ENCODE results near the gene MED28. TPM values are rescaled to one million over a fixed set of nuclear protein-coding genes. Genes with fewer than 3 reads are reported as not detected.
A peak's percentile ranks its signal among the peaks of the same experiment; 100 is the strongest.
"Not testable (repeated sequence)": the region's sequence is repeated elsewhere in the genome, so short reads cannot be mapped to it uniquely, and the experiment has no call there.

The MED28 gene
- total and polyA plus RNA-seq, 7 experiments from 2014 or later: 42.1 to 82.1 (median 54.3) TPM

DNA sequence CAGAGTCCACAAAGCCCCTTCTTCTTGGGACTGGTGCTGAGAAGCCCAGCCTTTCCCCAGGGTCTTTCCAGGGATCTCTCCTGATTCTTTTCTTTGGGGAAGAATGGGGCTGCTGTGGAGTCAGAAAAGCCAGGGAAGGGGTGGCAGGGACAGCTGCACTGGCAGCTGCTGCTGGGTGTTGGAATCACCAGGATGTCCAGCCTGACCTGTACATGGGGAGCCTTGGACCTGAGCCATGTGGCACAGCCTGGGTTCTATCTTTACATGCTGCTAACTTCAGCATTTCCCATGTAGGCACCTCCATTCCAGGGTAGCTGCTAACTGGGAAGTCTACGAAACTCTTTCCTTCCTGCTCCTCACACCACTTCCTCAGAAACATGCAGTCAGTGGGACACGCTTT is 36.0 kb downstream of the MED28 start:
- H3K27me3 Mint-ChIP-seq: no peaks in the 10 kb centered on the region
- H3K9me3 Mint-ChIP-seq: peaks cover 0 to 5% (median 0%) of the 10 kb centered on the region in 11 donors
- peaks cover 0 to 19% of the 10 kb centered on the region in 2 donors for H3K4me1 ChIP-seq (ENCODE audit: control insufficient read depth in 2 of 2, insufficient read depth in 2 of 2, low read length in 2 of 2)
- H3K27ac ChIP-seq (ENCODE audit: low read depth, low read length): no peak overlapping the region
- H3K9me3 ChIP-seq (ENCODE audit: control insufficient read depth in 2 of 3, low read length in 3 of 3): no peaks in the 10 kb centered on the region
- no peaks in the 10 kb centered on the region for H3K27me3 ChIP-seq (ENCODE audit: control insufficient read depth in 2 of 2, insufficient read depth in 2 of 2, low read length in 2 of 2)
- ATAC-seq (no peak), DNase-seq (no peak)
- ChIA-PET POLR2A (no interaction called here), CTCF (no interaction called here)
- no peaks in the 10 kb centered on the region for H3K36me3 ChIP-seq (ENCODE audit: control insufficient read depth in 2 of 3, insufficient read depth in 3 of 3, low read length in 3 of 3)
- no peak overlapping the region for H3K4me3 ChIP-seq (ENCODE audit: low read length)
- H3K4me1 Mint-ChIP-seq: peaks cover 7 to 36% (median 23%) of the 10 kb centered on the region in 7 donors
- peak overlapping the region in 3 of 9 donors; percentile 10 to 63 (median 45) for H3K27ac Mint-ChIP-seq
- peaks cover 0 to 4% (median 0%) of the 10 kb centered on the region in 5 donors for H3K36me3 Mint-ChIP-seq
- peak overlapping the region in 3 of 10 donors; percentile 9 to 51 (median 46) for H3K4me3 Mint-ChIP-seq
- intact Hi-C loops (cut with micrococcal nuclease): loop anchor here in 1 of 2 donors (5.0 kb wide), 1 partner anchor 38 kb away; the partner anchor contains the start of gene MED28

DNA sequence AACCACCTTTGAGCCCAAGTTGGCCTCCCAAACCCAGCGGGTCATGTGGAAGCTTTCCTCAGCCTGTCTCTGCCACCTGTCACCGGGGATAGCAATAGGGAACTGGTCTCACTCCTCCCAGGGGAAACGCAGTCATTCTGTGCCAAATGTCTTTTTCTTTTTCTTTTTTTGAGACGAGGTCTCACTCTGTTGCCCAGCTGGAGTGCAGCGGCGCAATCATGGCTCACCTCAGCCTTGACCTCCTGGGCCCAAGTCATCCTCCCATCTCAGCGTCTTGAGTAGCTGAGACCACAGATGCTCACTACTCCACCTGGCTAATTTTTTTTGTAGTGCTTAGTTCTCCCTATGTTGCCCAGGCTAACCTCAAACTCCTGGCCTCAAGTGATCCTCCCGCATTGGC is 40.3 kb downstream of the MED28 start:
- Mint-ChIP-seq H3K27me3 (peaks cover 0 to 5% (median 0%) of the 10 kb centered on the region in 5 donors), H3K9me3 (peaks cover 0 to 2% (median 0%) of the 10 kb centered on the region in 11 donors), H3K4me1 (peaks cover 7 to 29% (median 19%) of the 10 kb centered on the region in 7 donors), H3K4me3 (no peak overlapping the region), H3K27ac (no peak overlapping the region), H3K36me3 (peaks cover 0 to 2% (median 0%) of the 10 kb centered on the region in 5 donors)
- intact Hi-C loops (cut with micrococcal nuclease): loop anchor here in 1 of 2 donors (5.0 kb wide), 1 partner anchor 42 kb away; the partner anchor contains the start of gene MED28
- H3K9me3 ChIP-seq (ENCODE audit: control insufficient read depth in 2 of 3, low read length in 3 of 3): no peaks in the 10 kb centered on the region
- no peaks in the 10 kb centered on the region for H3K36me3 ChIP-seq (ENCODE audit: control insufficient read depth in 2 of 3, insufficient read depth in 3 of 3, low read length in 3 of 3)
- no peak overlapping the region for H3K4me3 ChIP-seq (ENCODE audit: low read length)
- ATAC-seq: no peak
- POLR2A ChIA-PET: no interaction called here
- H3K27ac ChIP-seq (ENCODE audit: low read depth, low read length): no peak overlapping the region
- no peaks in the 10 kb centered on the region for H3K27me3 ChIP-seq (ENCODE audit: control insufficient read depth in 2 of 2, insufficient read depth in 2 of 2, low read length in 2 of 2)
- peaks cover 0 to 18% of the 10 kb centered on the region in 2 donors for H3K4me1 ChIP-seq (ENCODE audit: control insufficient read depth in 2 of 2, insufficient read depth in 2 of 2, low read length in 2 of 2)
- CTCF ChIA-PET: no interaction called here
- no peak for DNase-seq

DNA sequence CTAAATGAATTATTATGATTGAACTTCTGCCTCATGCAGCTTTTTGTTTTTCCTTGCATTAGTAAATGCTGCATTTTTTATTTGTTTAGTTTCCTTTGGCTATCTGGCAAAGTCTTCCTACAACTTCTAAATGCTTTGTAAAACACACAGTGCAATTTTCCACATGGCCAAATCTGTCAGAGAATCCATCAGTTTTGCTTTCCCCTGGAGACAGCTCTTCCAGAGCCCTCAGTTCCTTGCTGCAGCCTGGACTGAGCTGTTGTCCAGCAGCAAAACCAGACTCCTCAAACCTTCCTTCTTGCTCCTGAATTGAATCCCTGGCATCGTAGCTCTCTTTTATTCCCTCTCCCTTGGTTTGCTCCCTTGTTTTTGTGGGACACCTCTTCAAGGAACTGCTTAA is 42.6 kb downstream of the MED28 start:
- peaks cover 0 to 8% (median 0%) of the 10 kb centered on the region in 7 donors for H3K4me1 Mint-ChIP-seq
- CTCF ChIA-PET: no interaction called here
- no peak overlapping the region for H3K4me3 ChIP-seq (ENCODE audit: low read length)
- no peak overlapping the region for H3K27ac ChIP-seq (ENCODE audit: low read depth, low read length)
- H3K4me3 Mint-ChIP-seq: no peak overlapping the region
- POLR2A ChIA-PET: no interaction called here
- no peaks in the 10 kb centered on the region for H3K9me3 ChIP-seq (ENCODE audit: control insufficient read depth in 2 of 3, low read length in 3 of 3)
- DNase-seq (no peak), ATAC-seq (no peak)
- H3K27ac Mint-ChIP-seq: no peak overlapping the region
- H3K36me3 Mint-ChIP-seq: no peaks in the 10 kb centered on the region
- H3K36me3 ChIP-seq (ENCODE audit: control insufficient read depth in 2 of 3, insufficient read depth in 3 of 3, low read length in 3 of 3): no peaks in the 10 kb centered on the region
- no peaks in the 10 kb centered on the region for H3K9me3 Mint-ChIP-seq
- peaks cover 0 to 8% (median 0%) of the 10 kb centered on the region in 5 donors for H3K27me3 Mint-ChIP-seq
- no peaks in the 10 kb centered on the region for H3K27me3 ChIP-seq (ENCODE audit: control insufficient read depth in 2 of 2, insufficient read depth in 2 of 2, low read length in 2 of 2)
- no peaks in the 10 kb centered on the region for H3K4me1 ChIP-seq (ENCODE audit: control insufficient read depth in 2 of 2, insufficient read depth in 2 of 2, low read length in 2 of 2)
- intact Hi-C loops (cut with micrococcal nuclease): no loop called here

- Mint-ChIP-seq H3K27ac (peak overlapping the region in 1 of 9 donors; percentile 36), H3K4me3 (no peak overlapping the region), H3K4me1 (peaks cover 0 to 8% (median 0%) of the 10 kb centered on the region in 7 donors), H3K27me3 (peaks cover 0 to 8% (median 0%) of the 10 kb centered on the region in 5 donors), H3K9me3 (no peaks in the 10 kb centered on the region), H3K36me3 (no peaks in the 10 kb centered on the region)
- no peaks in the 10 kb centered on the region for H3K9me3 ChIP-seq (ENCODE audit: control insufficient read depth in 2 of 3, low read length in 3 of 3)
- H3K36me3 ChIP-seq (ENCODE audit: control insufficient read depth in 2 of 3, insufficient read depth in 3 of 3, low read length in 3 of 3): no peaks in the 10 kb centered on the region
- intact Hi-C loops (cut with micrococcal nuclease): no loop called here
- H3K4me1 ChIP-seq (ENCODE audit: control insufficient read depth in 2 of 2, insufficient read depth in 2 of 2, low read length in 2 of 2): no peaks in the 10 kb centered on the region
- no peak overlapping the region for H3K27ac ChIP-seq (ENCODE audit: low read depth, low read length)
- CTCF ChIA-PET: no interaction called here
- no peaks in the 10 kb centered on the region for H3K27me3 ChIP-seq (ENCODE audit: control insufficient read depth in 2 of 2, insufficient read depth in 2 of 2, low read length in 2 of 2)
- DNase-seq (no peak), ATAC-seq (no peak)
- H3K4me3 ChIP-seq (ENCODE audit: low read length): no peak overlapping the region
- POLR2A ChIA-PET: no interaction called here
Measured at GRCh38 chr4:17657849-17658248, 43.4 kb downstream of the MED28 start.

DNA sequence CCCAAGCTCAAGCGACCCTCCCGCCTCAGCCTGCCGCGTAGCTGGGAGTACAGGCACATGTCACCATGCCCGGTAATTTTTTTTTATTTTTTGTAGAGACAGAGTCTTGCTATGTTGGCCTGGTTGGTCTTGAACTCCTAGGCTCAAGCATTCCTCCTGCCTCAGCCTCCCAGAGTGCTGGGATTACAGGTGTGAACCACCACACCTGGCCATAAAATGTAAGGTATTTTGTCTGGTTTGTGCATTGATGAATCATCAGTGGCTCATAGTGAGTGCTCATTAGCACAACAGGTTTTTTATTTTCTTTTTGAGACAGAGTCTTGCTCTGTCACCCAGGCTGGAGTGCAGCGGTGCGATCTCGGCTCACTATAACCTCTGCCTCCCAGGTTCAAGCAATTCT is 44.8 kb downstream of the MED28 start:
- POLR2A ChIA-PET; H3K4me1 Mint-ChIP-seq; H3K9me3 ChIP-seq (ENCODE audit: control insufficient read depth in 2 of 3, low read length in 3 of 3); CTCF ChIA-PET; H3K27me3 ChIP-seq (ENCODE audit: control insufficient read depth in 2 of 2, insufficient read depth in 2 of 2, low read length in 2 of 2); intact Hi-C loops (cut with micrococcal nuclease); H3K9me3 Mint-ChIP-seq; H3K36me3 Mint-ChIP-seq; ATAC-seq; H3K27ac Mint-ChIP-seq; H3K4me3 Mint-ChIP-seq; H3K27ac ChIP-seq (ENCODE audit: low read depth, low read length); H3K36me3 ChIP-seq (ENCODE audit: control insufficient read depth in 2 of 3, insufficient read depth in 3 of 3, low read length in 3 of 3); H3K4me3 ChIP-seq (ENCODE audit: low read length); H3K4me1 ChIP-seq (ENCODE audit: control insufficient read depth in 2 of 2, insufficient read depth in 2 of 2, low read length in 2 of 2); DNase-seq: not testable (repeated sequence)
- peaks cover 0 to 12% (median 3%) of the 10 kb centered on the region in 5 donors for H3K27me3 Mint-ChIP-seq

GRCh38 chr4:17662694-17663093 is 48.3 kb downstream of the MED28 start:
- CTCF ChIA-PET: no interaction called here
- peaks cover 2 to 21% (median 8%) of the 10 kb centered on the region in 5 donors for H3K27me3 Mint-ChIP-seq
- H3K27ac Mint-ChIP-seq: no peak overlapping the region
- H3K36me3 Mint-ChIP-seq: no peaks in the 10 kb centered on the region
- H3K36me3 ChIP-seq (ENCODE audit: control insufficient read depth in 2 of 3, insufficient read depth in 3 of 3, low read length in 3 of 3): no peaks in the 10 kb centered on the region
- H3K4me3 Mint-ChIP-seq: no peak overlapping the region
- no peaks in the 10 kb centered on the region for H3K9me3 Mint-ChIP-seq
- ATAC-seq: no peak
- no peaks in the 10 kb centered on the region for H3K9me3 ChIP-seq (ENCODE audit: control insufficient read depth in 2 of 3, low read length in 3 of 3)
- no peaks in the 10 kb centered on the region for H3K4me1 ChIP-seq (ENCODE audit: control insufficient read depth in 2 of 2, insufficient read depth in 2 of 2, low read length in 2 of 2)
- no peaks in the 10 kb centered on the region for H3K27me3 ChIP-seq (ENCODE audit: control insufficient read depth in 2 of 2, insufficient read depth in 2 of 2, low read length in 2 of 2)
- intact Hi-C loops (cut with micrococcal nuclease): no loop called here
- POLR2A ChIA-PET: no interaction called here
- DNase-seq: no peak
- no peak overlapping the region for H3K4me3 ChIP-seq (ENCODE audit: low read length)
- H3K4me1 Mint-ChIP-seq: peaks cover 0 to 5% (median 0%) of the 10 kb centered on the region in 7 donors
- H3K27ac ChIP-seq (ENCODE audit: low read depth, low read length): no peak overlapping the region

- H3K4me3 ChIP-seq (ENCODE audit: low read length): no peak overlapping the region
- H3K9me3 ChIP-seq (ENCODE audit: control insufficient read depth in 2 of 3, low read length in 3 of 3): no peaks in the 10 kb centered on the region
- ChIA-PET POLR2A (no interaction called here), CTCF (no interaction called here)
- H3K4me1 Mint-ChIP-seq: peaks cover 0 to 5% (median 0%) of the 10 kb centered on the region in 7 donors
- intact Hi-C loops (cut with micrococcal nuclease): no loop called here
- no peaks in the 10 kb centered on the region for H3K4me1 ChIP-seq (ENCODE audit: control insufficient read depth in 2 of 2, insufficient read depth in 2 of 2, low read length in 2 of 2)
- H3K4me3 Mint-ChIP-seq: no peak overlapping the region
- no peak overlapping the region for H3K27ac ChIP-seq (ENCODE audit: low read depth, low read length)
- DNase-seq: no peak
- H3K9me3 Mint-ChIP-seq: peaks cover 0 to 4% (median 0%) of the 10 kb centered on the region in 11 donors
- no peaks in the 10 kb centered on the region for H3K36me3 Mint-ChIP-seq
- peaks cover 3 to 33% (median 12%) of the 10 kb centered on the region in 5 donors for H3K27me3 Mint-ChIP-seq
- no peaks in the 10 kb centered on the region for H3K27me3 ChIP-seq (ENCODE audit: control insufficient read depth in 2 of 2, insufficient read depth in 2 of 2, low read length in 2 of 2)
- H3K27ac Mint-ChIP-seq: no peak overlapping the region
- ATAC-seq: peak; percentile 56
- H3K36me3 ChIP-seq (ENCODE audit: control insufficient read depth in 2 of 3, insufficient read depth in 3 of 3, low read length in 3 of 3): no peaks in the 10 kb centered on the region
Measured at GRCh38 chr4:17664755-17665154, 50.3 kb downstream of the MED28 start.

All from naive thymus-derived CD4-positive, alpha-beta T cell (primary cell).